ENCODE data around the gene NCKAP5. TPM values are rescaled to one million over a fixed set of nuclear protein-coding genes. Genes with fewer than 3 reads are reported as not detected.

Gene NCKAP5
- total and polyA plus RNA-seq, 2 donors (not counting 1 experiment from before 2014, with no cell fraction given) = not detected

DNA sequence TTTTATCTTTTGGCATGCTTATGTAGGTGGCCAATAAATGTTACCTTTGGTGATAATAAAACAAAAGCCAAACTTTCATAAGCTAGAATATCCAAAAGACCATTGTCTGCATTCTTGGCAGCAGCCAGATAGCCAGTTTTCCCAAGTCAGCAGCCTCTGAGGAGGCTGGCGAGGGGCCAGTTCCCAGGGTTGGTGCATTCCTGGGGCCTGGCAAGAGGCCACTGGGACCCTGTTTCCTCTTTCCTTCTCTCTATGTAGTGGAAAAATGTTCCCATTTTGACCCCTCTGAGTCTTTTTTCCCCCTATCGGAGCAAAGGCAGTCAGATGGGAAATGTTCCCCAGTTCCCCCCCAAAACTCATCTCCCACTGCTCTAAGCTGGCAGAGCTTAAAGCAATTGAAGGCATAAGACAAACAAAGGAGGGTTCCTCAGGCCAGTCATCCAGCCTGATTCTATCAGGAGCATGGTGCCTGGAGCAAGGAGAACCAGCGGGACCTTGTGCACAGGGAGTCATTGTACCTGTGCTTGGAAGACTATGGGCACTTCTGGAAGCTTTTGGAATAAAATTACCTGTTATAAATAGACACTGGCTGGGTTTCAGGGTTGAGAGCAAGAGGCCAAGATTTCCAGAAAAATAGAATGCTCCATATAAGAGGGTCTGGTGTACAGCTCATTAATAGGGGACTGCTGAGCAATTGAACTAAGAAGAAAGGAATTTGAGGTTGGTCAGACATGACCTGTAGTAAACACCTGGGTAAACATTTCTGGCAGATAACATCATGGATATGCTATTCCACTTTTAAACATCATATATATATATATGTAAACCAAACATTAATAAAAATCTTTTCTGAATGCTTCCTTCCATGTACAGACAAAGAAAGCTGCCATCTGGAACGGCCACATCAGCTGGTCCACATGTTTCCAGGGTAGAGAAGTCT lies 63.4 kb downstream of the NCKAP5 start:
- Histone ChIP-seq H2AFZ (ENCODE audit: insufficient read depth, low read depth, low read length, poor library complexity, severe bottlenecking) (no peak overlapping the region), H3K27me3 (replicated peaks in 1 of 4; ENCODE audit: control extremely low read depth in 1 of 4, control insufficient read depth in 3 of 4, insufficient read depth in 4 of 4, low read length in 3 of 4) (peaks cover 0 to 4% (median 1%) of the 10 kb centered on the region in 4 experiments), H3K36me3 (replicated peaks in 1 of 2; ENCODE audit: control extremely low read depth in 1 of 2, control insufficient read depth in 1 of 2, extremely low read depth in 1 of 2, insufficient read depth in 2 of 2, low read length in 1 of 2) (no peaks in the 10 kb centered on the region), H3K9me3 (ENCODE audit: control extremely low read depth in 1 of 3, control insufficient read depth in 2 of 3, insufficient read depth in 1 of 3, low read length in 2 of 3) (peaks cover 0 to 3% (median 0%) of the 10 kb centered on the region in 3 donors), H3K4me1 (ENCODE audit: control insufficient read depth in 2 of 2, insufficient read depth in 2 of 2, low read length in 2 of 2) (no peaks in the 10 kb centered on the region), H3K4me3 (ENCODE audit: control extremely low read depth in 1 of 5, extremely low read depth in 1 of 5, insufficient read depth in 1 of 5, low read depth in 2 of 5, low read length in 4 of 5) (no peak overlapping the region), H3K9ac (ENCODE audit: low read length) (no peak overlapping the region), H3K4me2 (replicated peaks; ENCODE audit: low read depth, low read length, poor library complexity, severe bottlenecking) (no peak overlapping the region), H3K79me2 (ENCODE audit: control insufficient read depth, insufficient read depth, low read length) (no peaks in the 10 kb centered on the region), H3K27ac (ENCODE audit: low read length in 2 of 2) (no peak overlapping the region), H4K20me1 (ENCODE audit: control insufficient read depth, insufficient read depth, low read length, poor library complexity, severe bottlenecking) (no peaks in the 10 kb centered on the region)
- Mint-ChIP-seq H3K27me3 (peaks cover 9% of the 10 kb centered on the region), H3K9me3 (ENCODE audit: insufficient read depth) (no peaks in the 10 kb centered on the region), H3K27ac (no peak overlapping the region), H3K4me3 (no peak overlapping the region), H3K4me1 (no peaks in the 10 kb centered on the region)
- intact Hi-C loops (cut with micrococcal nuclease) = no loop called here
- no peak for TF ChIP-seq EZH2 (IDR thresholded peaks at IDR 0.05; ENCODE audit: borderline replicate concordance, insufficient read depth, low read depth, low read length, poor library complexity, severe bottlenecking)
- TF ChIP-seq, protein P1, sequence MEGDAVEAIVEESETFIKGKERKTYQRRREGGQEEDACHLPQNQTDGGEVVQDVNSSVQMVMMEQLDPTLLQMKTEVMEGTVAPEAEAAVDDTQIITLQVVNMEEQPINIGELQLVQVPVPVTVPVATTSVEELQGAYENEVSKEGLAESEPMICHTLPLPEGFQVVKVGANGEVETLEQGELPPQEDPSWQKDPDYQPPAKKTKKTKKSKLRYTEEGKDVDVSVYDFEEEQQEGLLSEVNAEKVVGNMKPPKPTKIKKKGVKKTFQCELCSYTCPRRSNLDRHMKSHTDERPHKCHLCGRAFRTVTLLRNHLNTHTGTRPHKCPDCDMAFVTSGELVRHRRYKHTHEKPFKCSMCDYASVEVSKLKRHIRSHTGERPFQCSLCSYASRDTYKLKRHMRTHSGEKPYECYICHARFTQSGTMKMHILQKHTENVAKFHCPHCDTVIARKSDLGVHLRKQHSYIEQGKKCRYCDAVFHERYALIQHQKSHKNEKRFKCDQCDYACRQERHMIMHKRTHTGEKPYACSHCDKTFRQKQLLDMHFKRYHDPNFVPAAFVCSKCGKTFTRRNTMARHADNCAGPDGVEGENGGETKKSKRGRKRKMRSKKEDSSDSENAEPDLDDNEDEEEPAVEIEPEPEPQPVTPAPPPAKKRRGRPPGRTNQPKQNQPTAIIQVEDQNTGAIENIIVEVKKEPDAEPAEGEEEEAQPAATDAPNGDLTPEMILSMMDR (IDR thresholded peaks at IDR 0.05) = no peak
- ATAC-seq (ENCODE audit: low read depth) (no peak), DNase-seq (no peak)
- ChIA-PET POLR2A (no interaction called here), CTCF (interaction anchor here (1.8 kb wide), 1 partner anchor 14 kb away, joined by 5 read pairs; no protein-coding TSS in a partner anchor)
- WGBS (ENCODE audit: insufficient coverage) = 38% methylated on average over 3 of the region's 4 CpGs

DNA sequence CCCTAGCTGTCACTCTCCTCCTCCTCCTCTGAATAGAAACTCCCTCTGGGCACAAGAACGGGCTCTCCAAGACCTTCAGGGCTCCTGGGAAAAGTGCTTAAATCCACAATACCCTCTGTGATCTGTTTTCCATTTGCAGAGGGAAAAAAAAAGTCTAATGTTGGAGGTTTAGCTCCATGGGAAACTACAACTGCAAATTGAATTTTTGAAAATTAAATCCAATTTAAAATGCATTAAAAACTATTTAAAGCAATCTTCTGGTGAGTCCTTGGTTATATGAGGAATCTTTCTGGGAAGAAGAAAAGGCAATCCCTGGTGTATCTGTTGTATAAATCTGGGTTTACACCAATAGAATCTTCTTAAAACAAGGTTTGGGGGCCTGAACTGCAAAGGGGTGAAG lies 64.3 kb downstream of the NCKAP5 start:
- Histone ChIP-seq H3K4me3 (ENCODE audit: control extremely low read depth in 1 of 5, extremely low read depth in 1 of 5, insufficient read depth in 1 of 5, low read depth in 2 of 5, low read length in 4 of 5) (no peak overlapping the region), H3K9ac (ENCODE audit: low read length) (no peak overlapping the region), H3K9me3 (ENCODE audit: control extremely low read depth in 1 of 3, control insufficient read depth in 2 of 3, insufficient read depth in 1 of 3, low read length in 2 of 3) (peaks cover 0 to 3% (median 0%) of the 10 kb centered on the region in 3 donors), H3K27me3 (replicated peaks in 1 of 4; ENCODE audit: control extremely low read depth in 1 of 4, control insufficient read depth in 3 of 4, insufficient read depth in 4 of 4, low read length in 3 of 4) (peaks cover 0 to 4% (median 1%) of the 10 kb centered on the region in 4 experiments), H3K27ac (ENCODE audit: low read length in 2 of 2) (no peak overlapping the region), H3K79me2 (ENCODE audit: control insufficient read depth, insufficient read depth, low read length) (no peaks in the 10 kb centered on the region), H3K4me1 (ENCODE audit: control insufficient read depth in 2 of 2, insufficient read depth in 2 of 2, low read length in 2 of 2) (no peaks in the 10 kb centered on the region), H4K20me1 (ENCODE audit: control insufficient read depth, insufficient read depth, low read length, poor library complexity, severe bottlenecking) (no peaks in the 10 kb centered on the region), H2AFZ (ENCODE audit: insufficient read depth, low read depth, low read length, poor library complexity, severe bottlenecking) (no peak overlapping the region), H3K36me3 (replicated peaks in 1 of 2; ENCODE audit: control extremely low read depth in 1 of 2, control insufficient read depth in 1 of 2, extremely low read depth in 1 of 2, insufficient read depth in 2 of 2, low read length in 1 of 2) (no peaks in the 10 kb centered on the region), H3K4me2 (replicated peaks; ENCODE audit: low read depth, low read length, poor library complexity, severe bottlenecking) (no peak overlapping the region)
- no CpG with 5 or more reads among the region's 1 CpG for WGBS (ENCODE audit: insufficient coverage)
- TF ChIP-seq, protein P1 (IDR thresholded peaks at IDR 0.05) = no peak
- TF ChIP-seq EZH2 (IDR thresholded peaks at IDR 0.05; ENCODE audit: borderline replicate concordance, insufficient read depth, low read depth, low read length, poor library complexity, severe bottlenecking) = no peak
- Mint-ChIP-seq H3K27ac (no peak overlapping the region), H3K9me3 (ENCODE audit: insufficient read depth) (no peaks in the 10 kb centered on the region), H3K27me3 (peaks cover 7% of the 10 kb centered on the region), H3K4me3 (no peak overlapping the region), H3K4me1 (peaks cover 2% of the 10 kb centered on the region)
- DNase-seq (no peak), ATAC-seq (ENCODE audit: low read depth) (no peak)
- ChIA-PET CTCF (interaction anchor here (1.8 kb wide), 1 partner anchor 15 kb away, joined by 5 read pairs; no protein-coding TSS in a partner anchor), POLR2A (no interaction called here)
- intact Hi-C loops (cut with micrococcal nuclease) = no loop called here
